ENCODE results near the gene SMIM11.

SMIM11 gene

DNA sequence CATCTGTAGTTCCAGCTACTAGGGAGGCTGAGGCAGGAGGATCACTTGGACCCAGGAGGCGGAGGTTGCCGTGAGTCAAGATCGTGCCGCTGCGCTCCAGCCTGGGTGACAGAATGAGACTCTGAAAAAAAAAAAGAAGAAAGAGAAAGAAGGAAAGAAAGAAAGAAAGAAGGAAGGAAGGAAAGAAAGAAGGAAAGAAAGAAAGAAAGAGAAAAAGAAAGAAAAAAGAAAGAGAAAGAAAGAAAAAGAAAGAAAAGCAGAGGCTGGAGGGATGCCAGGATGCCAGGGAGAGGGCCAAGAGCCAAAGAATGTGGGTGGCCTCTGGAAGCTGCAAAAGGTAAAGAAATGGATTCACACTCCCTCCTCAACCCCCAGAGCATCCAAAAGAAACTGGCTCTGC is 19.7 kb upstream of the SMIM11 start:
- Histone ChIP-seq H3K36me3 (ENCODE audit: control insufficient read depth, insufficient read depth, low read length) (no peaks in the 10 kb centered on the region), H3K4me3 (replicated peaks; ENCODE audit: low read depth, low read length) (no peak overlapping the region), H3K27me3 (replicated peaks; ENCODE audit: control insufficient read depth, insufficient read depth, low read length) (no peaks in the 10 kb centered on the region; the same call in 1 of the 2 replicates)
- DNase-seq (ENCODE audit: extremely low read depth, insufficient read length) = no peak
- TF ChIP-seq, protein P1, sequence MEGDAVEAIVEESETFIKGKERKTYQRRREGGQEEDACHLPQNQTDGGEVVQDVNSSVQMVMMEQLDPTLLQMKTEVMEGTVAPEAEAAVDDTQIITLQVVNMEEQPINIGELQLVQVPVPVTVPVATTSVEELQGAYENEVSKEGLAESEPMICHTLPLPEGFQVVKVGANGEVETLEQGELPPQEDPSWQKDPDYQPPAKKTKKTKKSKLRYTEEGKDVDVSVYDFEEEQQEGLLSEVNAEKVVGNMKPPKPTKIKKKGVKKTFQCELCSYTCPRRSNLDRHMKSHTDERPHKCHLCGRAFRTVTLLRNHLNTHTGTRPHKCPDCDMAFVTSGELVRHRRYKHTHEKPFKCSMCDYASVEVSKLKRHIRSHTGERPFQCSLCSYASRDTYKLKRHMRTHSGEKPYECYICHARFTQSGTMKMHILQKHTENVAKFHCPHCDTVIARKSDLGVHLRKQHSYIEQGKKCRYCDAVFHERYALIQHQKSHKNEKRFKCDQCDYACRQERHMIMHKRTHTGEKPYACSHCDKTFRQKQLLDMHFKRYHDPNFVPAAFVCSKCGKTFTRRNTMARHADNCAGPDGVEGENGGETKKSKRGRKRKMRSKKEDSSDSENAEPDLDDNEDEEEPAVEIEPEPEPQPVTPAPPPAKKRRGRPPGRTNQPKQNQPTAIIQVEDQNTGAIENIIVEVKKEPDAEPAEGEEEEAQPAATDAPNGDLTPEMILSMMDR (IDR thresholded peaks at IDR 0.05; ENCODE audit: insufficient read depth, low read length, poor library complexity, severe bottlenecking) = no peak

DNA sequence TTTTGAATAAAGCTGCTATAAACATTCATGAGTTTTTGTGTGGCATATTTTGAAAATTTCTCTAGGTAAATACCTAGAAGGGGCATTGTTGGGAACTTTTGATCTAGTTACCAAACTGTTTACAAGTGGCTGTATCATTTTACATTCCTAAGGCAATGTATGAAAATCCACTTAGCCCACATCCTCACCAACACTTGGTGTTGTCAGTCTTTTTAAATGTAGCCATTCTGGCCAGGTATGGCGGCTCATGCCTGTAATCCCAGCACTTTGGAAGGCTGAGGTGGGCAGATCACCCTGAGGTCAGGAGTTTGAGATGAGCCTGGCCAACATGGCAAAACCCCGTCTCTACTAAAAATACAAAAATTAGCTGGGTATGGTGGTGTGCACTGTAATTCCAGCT is 17.4 kb upstream of the SMIM11 start:
- Histone ChIP-seq H3K4me3 (replicated peaks; ENCODE audit: low read depth, low read length) (no peak overlapping the region), H3K36me3 (ENCODE audit: control insufficient read depth, insufficient read depth, low read length) (no peaks in the 10 kb centered on the region), H3K27me3 (replicated peaks; ENCODE audit: control insufficient read depth, insufficient read depth, low read length) (no peaks in the 10 kb centered on the region; the same call in 1 of the 2 replicates)
- TF ChIP-seq, protein P1 (IDR thresholded peaks at IDR 0.05; ENCODE audit: insufficient read depth, low read length, poor library complexity, severe bottlenecking) = no peak
- no peak for DNase-seq (ENCODE audit: extremely low read depth, insufficient read length)

DNA sequence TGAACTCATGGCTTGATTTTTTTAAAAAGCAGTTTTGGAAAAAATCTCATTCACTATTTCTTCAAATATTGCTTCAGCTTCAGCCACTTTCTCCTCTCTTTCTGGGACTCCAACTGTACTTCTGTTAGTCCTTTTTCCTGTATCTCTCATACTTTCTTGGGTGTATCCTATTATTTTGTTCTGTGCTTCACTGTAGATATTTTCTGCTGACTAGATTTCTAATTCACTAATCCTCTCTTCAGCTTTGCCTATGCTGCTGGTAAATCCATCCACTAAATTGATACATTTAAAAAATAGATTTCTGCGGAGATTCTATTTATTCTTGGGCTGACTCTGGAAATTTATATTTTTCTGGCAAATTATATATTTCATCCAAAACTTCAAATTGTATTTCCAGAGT is 16.4 kb upstream of the SMIM11 start:
- Histone ChIP-seq H3K36me3 (ENCODE audit: control insufficient read depth, insufficient read depth, low read length) (no peaks in the 10 kb centered on the region), H3K4me3 (replicated peaks; ENCODE audit: low read depth, low read length) (no peak overlapping the region), H3K27me3 (replicated peaks; ENCODE audit: control insufficient read depth, insufficient read depth, low read length) (no peaks in the 10 kb centered on the region; the same call in 1 of the 2 replicates)
- no peak for DNase-seq (ENCODE audit: extremely low read depth, insufficient read length)
- TF ChIP-seq, protein P1 (IDR thresholded peaks at IDR 0.05; ENCODE audit: insufficient read depth, low read length, poor library complexity, severe bottlenecking) = no peak

DNA sequence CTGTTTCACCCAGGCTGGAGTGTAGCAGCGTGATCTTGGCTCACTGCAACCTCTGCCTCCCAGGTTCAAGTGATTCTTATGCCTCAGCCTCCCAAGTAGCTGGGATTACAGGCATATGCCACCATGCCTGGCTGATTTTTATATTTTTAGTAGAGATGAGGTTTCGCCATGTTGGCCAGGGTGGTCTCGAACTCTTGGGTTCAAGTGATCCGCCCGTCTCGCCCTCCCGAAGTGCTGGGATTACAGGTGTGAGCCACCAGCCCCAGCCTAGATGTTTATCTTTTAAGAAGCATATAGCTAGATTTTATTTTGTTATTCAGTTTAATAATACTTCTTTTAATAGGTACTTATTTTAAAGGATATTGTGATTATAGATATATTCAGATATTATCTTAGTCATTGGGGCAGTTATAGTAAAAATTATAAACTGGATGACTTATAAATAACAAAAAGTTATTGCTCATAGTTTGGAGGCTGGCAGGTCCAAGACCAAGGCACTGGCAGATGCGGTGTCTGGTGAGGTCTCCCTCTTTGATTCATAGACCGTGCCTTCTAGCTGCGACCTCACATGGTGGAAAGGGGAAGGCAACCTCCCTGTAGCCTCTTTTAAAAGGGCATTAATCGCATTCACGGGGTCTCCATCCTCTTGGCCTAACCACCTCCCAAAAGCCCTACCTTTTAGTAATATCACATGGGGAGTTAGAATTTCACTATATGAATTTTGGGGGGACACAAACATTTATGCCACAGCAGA is 14.6 kb upstream of the SMIM11 start:
- TF ChIP-seq, protein P1 (IDR thresholded peaks at IDR 0.05; ENCODE audit: insufficient read depth, low read length, poor library complexity, severe bottlenecking) = no peak
- Histone ChIP-seq H3K4me3 (replicated peaks; ENCODE audit: low read depth, low read length) (no peak overlapping the region), H3K27me3 (replicated peaks; ENCODE audit: control insufficient read depth, insufficient read depth, low read length) (no peaks in the 10 kb centered on the region), H3K36me3 (ENCODE audit: control insufficient read depth, insufficient read depth, low read length) (no peaks in the 10 kb centered on the region)
- DNase-seq (ENCODE audit: extremely low read depth, insufficient read length) = no peak

DNA sequence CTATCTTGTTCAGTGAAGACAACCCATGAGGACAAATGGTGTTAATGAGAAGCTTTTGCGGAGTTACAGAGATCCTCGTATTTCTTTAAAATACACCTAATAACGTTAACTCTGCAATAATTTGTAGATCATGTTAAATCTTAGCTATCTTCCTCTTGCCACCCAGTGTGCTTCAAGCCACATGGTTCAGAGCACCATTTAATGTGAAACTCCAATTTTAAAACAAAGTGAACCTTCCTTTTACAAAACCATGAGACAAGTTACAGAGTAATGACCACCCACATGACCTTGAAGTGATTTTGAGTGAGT is 13.2 kb upstream of the SMIM11 start:
- no peaks in the 10 kb centered on the region for H3K36me3 ChIP-seq (ENCODE audit: control insufficient read depth, insufficient read depth, low read length)
- no peaks in the 10 kb centered on the region for H3K27me3 ChIP-seq (replicated peaks; ENCODE audit: control insufficient read depth, insufficient read depth, low read length)
- TF ChIP-seq, protein P1 (IDR thresholded peaks at IDR 0.05; ENCODE audit: insufficient read depth, low read length, poor library complexity, severe bottlenecking) = no peak
- H3K4me3 ChIP-seq (replicated peaks; ENCODE audit: low read depth, low read length) = no peak overlapping the region
- DNase-seq (ENCODE audit: extremely low read depth, insufficient read length) = no peak

DNA sequence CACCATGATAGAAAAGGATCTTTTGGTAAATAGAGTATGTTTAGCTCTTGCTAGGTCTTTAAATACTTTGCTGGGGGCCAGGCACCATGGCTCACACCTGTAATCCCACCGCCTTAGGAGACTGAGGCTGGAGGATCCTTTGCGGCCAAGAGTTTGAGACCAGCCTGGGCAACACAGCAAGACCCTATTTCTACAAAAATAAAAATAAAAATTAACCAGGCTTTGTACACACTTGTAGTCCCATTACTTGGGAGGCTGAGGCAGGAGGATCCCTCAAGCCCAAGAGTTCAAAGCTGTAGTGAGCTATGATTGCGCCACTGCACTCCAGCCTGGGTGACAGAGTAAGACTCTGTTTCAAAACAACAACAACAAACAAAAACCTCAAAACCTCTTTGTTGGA is 12.6 kb upstream of the SMIM11 start:
- H3K4me3 ChIP-seq (replicated peaks; ENCODE audit: low read depth, low read length) = no peak overlapping the region
- no peak for DNase-seq (ENCODE audit: extremely low read depth, insufficient read length)
- no peaks in the 10 kb centered on the region for H3K27me3 ChIP-seq (replicated peaks; ENCODE audit: control insufficient read depth, insufficient read depth, low read length)
- TF ChIP-seq, protein P1 (IDR thresholded peaks at IDR 0.05; ENCODE audit: insufficient read depth, low read length, poor library complexity, severe bottlenecking) = no peak
- no peaks in the 10 kb centered on the region for H3K36me3 ChIP-seq (ENCODE audit: control insufficient read depth, insufficient read depth, low read length)

All from GM06990 (cell line).